Smooth muscle cell (in vitro differentiated cells): ENCODE measurements around the gene PCSK2. TPM values are rescaled to one million over a fixed set of nuclear protein-coding genes. Genes with fewer than 3 reads are reported as not detected.

Experiments used
- DNase-seq: peaks from one replicate; lab custom pipeline; 2025; ENCODE audit not compliant: unreplicated experiment; lab: John Stamatoyannopoulos, UW
- H2AFZ ChIP-seq: fragments of 200-600 bp; sonication (generic); 2 replicates; pipeline ENCODE4 v1.6.0; 2016; ENCODE audit warnings: antibody characterized with exemption, low read depth, mild to moderate bottlenecking
- H3F3A ChIP-seq: fragments of 200-600 bp; sonication (generic); 2 replicates; pipeline ENCODE4 v1.6.0; 2017; ENCODE audit warnings: antibody characterized with exemption, low read depth
- H3K27ac ChIP-seq: fragments of 200-600 bp; sonication (generic); 2 replicates; pipeline ENCODE4 v1.5.1; 2016; ENCODE audit warnings: low read depth, mild to moderate bottlenecking
- H3K27me3 ChIP-seq: fragments of 200-600 bp; sonication (generic); 2 replicates; pipeline ENCODE4 v1.6.1; 2016; ENCODE audit warnings: low read depth, mild to moderate bottlenecking
- H3K36me3 ChIP-seq: fragments of 200-600 bp; sonication (generic); 2 replicates; pipeline ENCODE4 v1.5.1; 2016; ENCODE audit warnings: low read depth
- H3K4me1 ChIP-seq: fragments of 200-600 bp; sonication (generic); 2 replicates; pipeline ENCODE4 v1.5.1; 2016; ENCODE audit warnings: low read depth
- H3K4me2 ChIP-seq: fragments of 200-600 bp; sonication (generic); 2 replicates; pipeline ENCODE4 v1.6.0; 2016; ENCODE audit warnings: mild to moderate bottlenecking
- H3K4me3 ChIP-seq: fragments of 200-600 bp; sonication (generic); 2 replicates; pipeline ENCODE4 v1.5.1; 2016; ENCODE audit warnings: mild to moderate bottlenecking
- H3K79me2 ChIP-seq: fragments of 200-600 bp; sonication (generic); 2 replicates; pipeline ENCODE4 v1.6.0; 2016; ENCODE audit warnings: low read depth, mild to moderate bottlenecking
- H3K9ac ChIP-seq: fragments of 200-600 bp; sonication (generic); 2 replicates; pipeline ENCODE4 v1.6.0; 2016; ENCODE audit warnings: low read depth
- H3K9me3 ChIP-seq: fragments of 200-600 bp; sonication (generic); replicated peaks from 2 replicates; pipeline ENCODE4 v1.5.1; 2016; ENCODE audit warnings: low read depth
- H4K20me1 ChIP-seq: fragments of 200-600 bp; sonication (generic); 2 replicates; pipeline ENCODE4 v1.6.0; 2016; ENCODE audit warnings: low read depth
- CTCF ChIP-seq: fragments of 200-600 bp; sonication (generic); IDR thresholded peaks from 2 replicates; pipeline ENCODE4 v1.5.1; 2017; ENCODE audit warnings: borderline replicate concordance, mild to moderate bottlenecking, antibody characterized with exemption; ENCODE audit not compliant: insufficient read depth, poor library complexity, severe bottlenecking
- WGBS: methylation state at CpG from one replicate; pipeline ENCODE4 v1.1.7; 2016; ENCODE audit warnings: low lambda C conversion rate; 5-methylcytosine and 5-hydroxymethylcytosine counted together
- polyA plus RNA-seq: library from polyadenylated mRNA; unstranded; fragments of >200 nt; fragmentation: Nextera tagmentation; extraction: Ambion mirVana; gene quantifications from 2 replicates; pipeline ENCODE4 v1.2.1, GENCODE V29; 2016
- total RNA-seq: library from RNA; depleted of rRNA; stranded (reverse); fragments of >200 nt; gene quantifications from 2 replicates; pipeline ENCODE4 v1.2.3, GENCODE V29; 2014

The PCSK2 gene
- total and polyA plus RNA-seq, 2 experiments from 2014 or later = not detected

- Histone ChIP-seq H3K79me2 (no peaks in the 10 kb centered on the region), H3K36me3 (no peaks in the 10 kb centered on the region), H3K27ac (no peak overlapping the region), H3K4me2 (no peak overlapping the region), H3K4me3 (no peak overlapping the region), H4K20me1 (no peaks in the 10 kb centered on the region), H3K27me3 (no peaks in the 10 kb centered on the region), H3K9me3 (no peaks in the 10 kb centered on the region), H2AFZ (no peak overlapping the region), H3K4me1 (no peaks in the 10 kb centered on the region), H3F3A (no peaks in the 10 kb centered on the region), H3K9ac (no peak overlapping the region)
- TF ChIP-seq CTCF = no peak
- no peak for DNase-seq
- WGBS = 90% methylated on average over 24 of the region's 24 CpGs
Observed at GRCh38 chr20:17468073-17468840, 241.4 kb downstream of the PCSK2 start.

- H3K79me2 ChIP-seq = no peaks in the 10 kb centered on the region
- H3K4me1 ChIP-seq = no peaks in the 10 kb centered on the region
- H3K36me3 ChIP-seq = no peaks in the 10 kb centered on the region
- H4K20me1 ChIP-seq = no peaks in the 10 kb centered on the region
- WGBS = 83% methylated on average over 7 of the region's 7 CpGs
- no peak overlapping the region for H3K9ac ChIP-seq
- no peak for DNase-seq
- H3F3A ChIP-seq = no peaks in the 10 kb centered on the region
- TF ChIP-seq CTCF = no peak
- H2AFZ ChIP-seq = no peak overlapping the region
- H3K4me2 ChIP-seq = no peak overlapping the region
- no peaks in the 10 kb centered on the region for H3K9me3 ChIP-seq
- no peak overlapping the region for H3K4me3 ChIP-seq
- H3K27me3 ChIP-seq = no peaks in the 10 kb centered on the region
- no peak overlapping the region for H3K27ac ChIP-seq
Observed at GRCh38 chr20:17469246-17470030, 242.6 kb downstream of the PCSK2 start.

- 94% methylated on average over 5 of the region's 5 CpGs for WGBS
- Histone ChIP-seq H2AFZ (no peak overlapping the region), H3K4me3 (no peak overlapping the region), H3K36me3 (no peaks in the 10 kb centered on the region), H3K9me3 (no peaks in the 10 kb centered on the region), H4K20me1 (no peaks in the 10 kb centered on the region), H3K79me2 (no peaks in the 10 kb centered on the region), H3K27ac (no peak overlapping the region), H3K4me2 (no peak overlapping the region), H3K9ac (no peak overlapping the region), H3K4me1 (no peaks in the 10 kb centered on the region), H3F3A (no peaks in the 10 kb centered on the region), H3K27me3 (no peaks in the 10 kb centered on the region)
- TF ChIP-seq CTCF = no peak
- DNase-seq = no peak
Observed at GRCh38 chr20:17470521-17470920, 243.7 kb downstream of the PCSK2 start.
